A172 (cell line): ENCODE measurements around the gene NPIPB2. TPM values are rescaled to one million over a fixed set of nuclear protein-coding genes. Genes with fewer than 3 reads are reported as not detected.
"Not testable (repeated sequence)": the region's sequence is repeated elsewhere in the genome, so short reads cannot be mapped to it uniquely, and the experiment has no call there.

Source experiments
- DNase-seq: peaks from one replicate; pipeline ENCODE4 v3.0.0-alpha.2; 2015; ENCODE audit warnings: low spot score
- total RNA-seq: library from RNA; depleted of rRNA; stranded (reverse); fragments of >200 nt; shearing (Covaris generic); gene quantifications from 2 replicates; pipeline ENCODE4 v1.2.3, GENCODE V29; 2014

The NPIPB2 gene
- total RNA-seq, 1 experiment from 2014 or later = 5.1 TPM

DNA sequence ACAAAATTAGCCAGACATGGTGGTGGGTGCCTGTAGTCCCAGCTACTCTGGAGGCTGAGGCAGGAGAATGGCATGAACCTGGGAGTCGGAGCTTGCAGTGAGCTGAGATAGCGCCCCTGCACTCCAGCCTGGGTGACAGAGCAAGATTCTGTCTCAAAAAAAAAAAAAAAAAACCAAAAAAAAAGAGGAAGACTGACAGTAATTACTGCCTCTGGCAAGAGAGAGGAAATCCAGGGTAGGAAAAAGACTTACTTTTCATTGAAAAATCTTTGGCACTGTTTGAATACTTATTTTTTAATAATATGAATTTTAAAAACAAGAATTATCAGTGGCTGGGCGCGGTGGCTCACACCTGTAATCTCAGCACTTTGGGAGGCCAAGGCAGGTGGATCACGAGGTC is 20.6 kb upstream of the NPIPB2 start:
- DNase-seq = not testable (repeated sequence)

DNA sequence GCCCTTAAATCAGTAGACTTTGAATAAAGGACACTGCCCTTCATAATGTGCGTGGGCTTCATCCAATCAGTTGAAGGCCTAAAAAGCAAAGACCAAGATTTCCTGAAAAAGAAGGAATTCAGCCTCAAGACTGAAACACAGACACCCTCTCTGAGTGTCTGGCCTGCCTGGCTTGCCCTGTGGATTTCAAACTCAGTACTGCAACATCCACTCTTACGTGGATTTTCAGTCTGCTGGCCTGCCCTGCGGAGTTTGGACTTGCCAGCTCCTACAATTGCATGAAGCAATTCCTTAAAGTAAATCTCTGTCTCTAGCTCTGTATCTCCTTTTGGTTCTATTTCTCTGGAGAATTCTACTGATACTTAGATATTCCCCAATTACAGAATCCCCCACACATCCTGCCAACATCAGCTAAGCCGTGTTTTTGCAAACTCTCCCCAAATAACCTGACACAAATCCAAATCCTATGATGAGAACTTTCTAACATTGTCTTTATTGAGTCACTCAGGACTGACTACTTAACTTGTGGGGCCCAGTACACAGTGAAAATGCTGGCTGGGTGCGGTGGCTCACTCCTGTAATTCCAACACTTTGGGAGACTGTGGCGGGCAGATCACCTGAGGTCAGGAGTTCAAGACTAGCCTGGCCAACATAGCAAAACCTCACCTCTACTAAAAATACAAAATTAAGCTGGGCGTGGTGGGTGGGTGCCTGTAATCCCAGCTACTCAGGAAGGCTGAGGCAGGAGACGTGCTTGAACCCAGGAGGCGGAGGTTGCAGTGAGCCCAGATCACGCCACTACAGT is 15.9 kb upstream of the NPIPB2 start:
- DNase-seq = no peak

DNA sequence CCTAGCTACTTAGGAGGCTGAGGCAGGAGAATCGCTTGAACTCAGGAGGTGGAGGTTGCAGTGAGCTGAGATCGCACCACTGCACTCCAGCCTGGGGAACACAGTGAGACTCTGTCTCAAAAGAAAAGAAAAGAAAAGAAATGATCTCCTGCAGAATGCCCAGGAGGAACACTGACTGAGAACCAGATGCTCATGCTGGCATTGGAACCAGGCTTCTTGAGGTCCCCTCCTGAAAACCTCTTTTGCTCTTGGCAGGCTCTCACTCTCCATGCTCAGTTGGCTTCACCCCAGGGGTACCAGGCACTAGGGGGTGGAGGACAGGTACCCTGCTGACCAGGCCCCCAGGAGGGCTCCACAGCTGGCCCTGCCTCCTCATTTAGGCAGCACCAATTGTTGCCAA is 14.7 kb upstream of the NPIPB2 start:
- DNase-seq = no peak

DNA sequence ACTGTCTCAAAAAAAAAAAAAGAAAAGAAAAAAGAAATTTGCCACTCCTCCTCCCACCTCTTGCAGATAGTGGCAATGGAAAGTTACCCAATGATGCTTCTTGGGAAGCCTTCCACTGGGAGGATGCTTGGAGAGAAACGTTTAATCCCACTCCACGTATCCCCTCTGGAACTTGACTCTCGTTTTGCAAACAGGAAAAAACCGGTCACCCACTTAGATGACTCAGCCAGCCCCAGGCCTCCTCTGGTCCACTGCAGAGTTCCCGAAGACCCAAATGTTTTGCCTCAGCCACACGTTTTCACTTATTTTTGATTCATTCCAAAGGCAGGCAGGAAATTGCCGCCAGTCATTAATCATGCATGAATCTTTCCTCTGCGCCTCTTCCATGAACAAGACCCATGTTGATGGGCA is 13.9 kb upstream of the NPIPB2 start:
- DNase-seq = peak; percentile 92

DNA sequence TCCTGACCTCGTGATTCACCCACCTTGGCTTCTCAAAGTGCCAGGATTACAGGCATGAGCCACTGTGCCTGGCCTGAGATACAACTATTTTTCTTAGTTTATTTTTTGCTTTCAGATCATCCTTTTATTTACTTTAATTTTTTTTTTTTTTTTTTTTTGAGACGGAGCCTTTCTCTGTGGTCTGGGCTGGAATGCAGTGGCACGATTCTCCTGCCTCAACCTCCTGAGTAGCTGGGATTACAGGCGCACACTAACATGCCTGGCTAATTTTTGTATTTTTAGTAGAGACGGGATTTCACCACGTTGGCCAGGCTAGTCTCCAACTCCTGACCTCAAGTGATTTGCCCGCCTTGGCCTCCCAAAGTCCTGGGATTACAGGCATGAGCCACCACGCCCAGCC is 11.7 kb upstream of the NPIPB2 start:
- DNase-seq = not testable (repeated sequence)

DNA sequence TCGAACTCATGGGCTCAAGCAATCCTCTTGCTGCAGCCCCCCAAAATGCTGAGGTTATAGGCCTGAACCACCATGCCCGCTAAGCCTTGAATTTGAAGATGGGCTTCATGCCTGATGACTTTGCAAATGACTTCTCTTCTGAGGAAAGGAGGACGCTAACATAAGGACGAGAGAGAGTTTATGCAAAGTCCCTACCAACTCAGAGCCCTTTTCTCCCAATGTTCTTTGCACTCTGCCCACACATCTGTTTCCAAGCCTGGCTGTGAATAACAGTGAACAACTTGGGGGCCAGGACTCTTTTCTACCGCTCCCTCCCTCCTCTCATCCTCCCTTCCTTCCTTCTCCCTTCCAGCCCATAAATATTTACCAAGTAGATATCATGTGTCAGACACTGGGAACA is 8.5 kb upstream of the NPIPB2 start:
- DNase-seq = no peak

DNA sequence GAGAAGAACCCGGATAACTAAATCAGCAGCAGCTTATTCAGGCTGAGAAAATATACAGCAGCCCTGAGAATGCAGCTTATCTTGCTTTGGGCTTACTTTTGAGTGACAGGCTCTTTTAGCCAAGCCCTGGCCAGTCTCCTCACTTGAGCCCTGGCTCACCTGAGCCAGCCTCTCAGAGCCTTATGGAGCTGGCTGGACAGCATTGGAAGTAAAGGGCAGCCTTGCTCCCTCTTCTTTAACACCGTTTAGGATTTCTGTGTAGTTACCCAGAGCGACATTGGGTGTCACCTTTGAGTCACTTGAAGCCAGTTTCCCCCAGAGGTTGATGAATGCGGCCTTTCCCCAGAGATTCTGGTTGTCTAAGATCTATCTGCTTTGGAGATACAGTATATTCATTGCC is 7.7 kb upstream of the NPIPB2 start:
- DNase-seq = peak; percentile 57

DNA sequence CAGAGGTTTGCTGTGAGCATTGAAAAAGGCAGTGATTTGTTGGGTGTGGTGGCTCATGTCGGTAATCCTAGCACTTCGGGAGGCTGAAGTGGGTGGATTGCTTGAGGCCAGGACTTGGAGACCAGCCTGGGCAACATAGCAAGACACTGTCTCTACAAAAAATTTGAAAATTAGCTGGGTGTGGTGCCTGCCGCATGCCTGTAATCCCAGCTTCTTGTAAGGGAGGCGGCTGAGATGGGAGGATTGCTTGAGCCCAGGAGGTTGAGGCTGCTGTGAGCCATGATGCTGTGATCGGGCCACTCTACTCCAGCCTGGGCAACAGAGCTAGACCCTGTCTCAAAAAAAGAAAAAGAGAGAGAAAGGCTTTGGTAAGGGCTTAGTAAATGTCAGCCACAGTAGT is 7.0 kb upstream of the NPIPB2 start:
- no peak for DNase-seq

DNA sequence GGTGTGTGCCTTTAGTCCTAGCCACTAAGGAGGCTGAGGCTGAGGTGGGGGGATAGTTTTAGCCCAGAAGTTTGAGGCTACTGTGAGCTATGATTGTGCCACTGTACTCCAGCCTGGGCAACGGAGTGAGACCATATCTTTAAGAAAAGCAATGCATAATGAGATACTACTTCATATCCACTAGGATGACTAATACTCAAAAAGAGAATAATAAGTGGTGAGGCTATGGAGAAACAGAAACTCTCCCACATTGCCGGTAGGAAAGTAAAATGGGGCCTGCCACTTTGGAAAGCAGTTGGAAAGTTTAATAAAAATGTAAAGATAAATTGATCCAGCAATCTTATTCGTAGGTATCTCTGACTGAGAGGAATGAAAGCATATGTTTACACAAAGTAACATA is 4.6 kb upstream of the NPIPB2 start:
- no peak for DNase-seq

DNA sequence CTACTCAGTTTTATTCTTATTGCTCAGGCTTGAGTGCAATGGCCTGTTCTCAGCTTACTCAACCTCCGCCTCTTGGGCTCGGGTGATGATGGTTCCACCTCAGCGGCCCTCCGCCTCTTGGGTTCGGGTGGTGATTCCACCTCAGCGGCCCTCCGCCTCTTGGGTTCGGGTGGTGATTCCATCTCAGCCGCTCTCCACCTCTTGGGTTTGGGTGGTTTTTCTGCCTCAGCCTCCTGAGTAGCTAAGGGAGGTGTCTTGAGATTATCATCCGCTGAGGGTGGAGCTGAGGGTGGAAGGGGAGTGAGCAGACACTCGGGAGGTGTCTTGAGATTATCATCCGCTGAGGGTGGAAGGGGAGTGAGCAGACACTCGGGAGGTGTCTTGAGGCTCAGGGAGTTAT is 14.5 kb downstream of the NPIPB2 start:
- not testable (repeated sequence) for DNase-seq

DNA sequence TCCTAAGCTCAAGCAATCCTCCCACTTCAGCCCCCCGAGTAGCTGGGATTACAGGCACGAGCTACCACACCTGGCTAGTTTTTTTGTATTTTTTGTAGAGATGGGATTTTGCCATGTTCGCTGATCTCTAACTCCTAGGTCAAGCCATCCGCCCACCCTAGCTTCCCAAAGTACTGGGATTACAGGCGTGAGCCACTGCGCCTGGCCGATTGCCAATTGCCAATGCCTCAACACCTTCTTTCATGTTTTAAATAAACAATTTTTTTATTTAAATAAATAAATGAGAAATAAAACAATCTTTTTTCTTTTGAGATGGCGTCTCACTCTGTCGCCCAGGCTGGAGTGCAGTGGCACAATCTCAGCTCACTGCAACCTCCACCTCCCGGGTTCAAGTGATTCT is 17.8 kb downstream of the NPIPB2 start:
- DNase-seq = not testable (repeated sequence)

DNA sequence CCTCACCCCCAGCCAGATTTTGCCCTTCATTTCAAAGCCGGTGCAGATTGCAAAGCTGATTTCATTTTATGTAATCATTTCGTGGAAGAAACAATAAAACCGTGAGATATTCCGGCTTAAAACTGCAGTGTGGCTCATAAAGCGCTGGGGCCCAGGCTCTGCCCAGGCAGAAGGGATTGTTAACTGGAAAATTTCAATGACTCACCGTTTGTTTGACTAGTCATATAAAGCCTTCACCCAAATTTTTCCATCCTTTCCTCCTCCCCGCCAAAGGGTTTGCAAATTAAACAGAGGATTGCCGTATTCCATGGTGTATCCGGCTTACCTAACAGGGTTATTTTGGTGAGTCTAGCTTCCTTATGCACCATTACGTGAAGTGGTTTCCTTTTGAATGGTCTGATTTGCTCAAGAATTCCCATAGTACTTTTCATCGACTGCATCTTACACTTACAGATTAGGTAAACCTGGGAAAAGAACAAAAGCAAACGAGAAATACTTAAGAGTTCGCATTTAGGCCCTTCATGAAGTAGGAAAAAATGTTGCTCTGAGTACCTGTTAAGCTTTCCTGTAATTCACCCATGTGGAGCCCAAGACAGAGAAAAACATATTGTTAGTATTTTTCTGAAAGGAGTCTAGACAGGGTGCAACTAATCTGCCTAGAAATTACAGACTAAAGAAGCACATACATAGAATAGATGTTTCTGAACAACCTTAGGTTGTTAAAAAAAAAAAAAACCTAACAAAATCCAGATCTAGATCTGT is 25.1 kb downstream of the NPIPB2 start:
- peak; percentile 82 for DNase-seq

DNA sequence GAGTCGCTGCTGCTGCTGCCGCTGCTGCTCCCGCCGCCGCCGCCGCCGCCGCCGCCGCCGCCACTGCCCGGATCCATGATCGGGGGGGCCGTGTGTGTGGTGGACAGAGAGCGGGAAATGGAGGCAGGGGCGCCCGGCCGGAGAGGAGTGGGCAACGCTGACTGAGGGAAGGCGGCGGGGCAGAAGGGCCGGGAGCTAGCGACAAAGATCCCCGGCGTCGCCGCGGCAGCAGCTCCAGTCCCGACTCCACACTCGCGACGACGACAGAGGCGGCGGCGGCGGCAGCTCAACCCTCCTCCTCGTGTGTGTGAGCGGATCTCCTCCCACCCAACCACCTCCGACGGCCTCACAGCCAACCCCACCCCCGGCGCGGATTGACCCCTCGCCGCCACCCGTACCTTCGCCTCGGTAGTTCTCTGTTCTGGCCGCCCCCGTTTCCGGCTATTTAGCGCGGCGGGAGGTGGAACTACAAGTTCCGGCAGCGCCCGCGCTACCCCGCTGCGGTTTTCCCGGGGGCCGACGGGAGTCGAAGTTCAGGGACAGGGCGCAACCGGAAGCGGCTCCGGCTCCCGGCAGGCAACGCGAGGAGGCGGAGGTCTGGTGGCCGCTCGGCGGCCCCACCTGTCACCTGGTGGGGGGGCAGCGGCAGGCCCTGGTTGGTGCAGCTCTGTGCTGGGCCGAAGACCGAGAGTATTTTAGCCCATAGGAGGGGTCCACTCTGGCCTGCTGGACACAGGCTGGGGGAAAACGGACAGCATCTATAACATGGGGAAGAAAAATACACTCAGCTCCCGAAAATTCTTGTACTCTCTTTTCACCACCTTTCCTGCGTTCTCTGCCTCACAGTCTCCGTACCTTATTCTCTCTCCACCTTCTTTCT is 26.0 kb downstream of the NPIPB2 start, which contains the start of gene GSPT1:
Gene GSPT1, minus strand, starts transcription at position 313 of the 880 bp plus-strand sequence. Its CDS starts 236 bp downstream, at position 77.
- peak; percentile 96 for DNase-seq

DNA sequence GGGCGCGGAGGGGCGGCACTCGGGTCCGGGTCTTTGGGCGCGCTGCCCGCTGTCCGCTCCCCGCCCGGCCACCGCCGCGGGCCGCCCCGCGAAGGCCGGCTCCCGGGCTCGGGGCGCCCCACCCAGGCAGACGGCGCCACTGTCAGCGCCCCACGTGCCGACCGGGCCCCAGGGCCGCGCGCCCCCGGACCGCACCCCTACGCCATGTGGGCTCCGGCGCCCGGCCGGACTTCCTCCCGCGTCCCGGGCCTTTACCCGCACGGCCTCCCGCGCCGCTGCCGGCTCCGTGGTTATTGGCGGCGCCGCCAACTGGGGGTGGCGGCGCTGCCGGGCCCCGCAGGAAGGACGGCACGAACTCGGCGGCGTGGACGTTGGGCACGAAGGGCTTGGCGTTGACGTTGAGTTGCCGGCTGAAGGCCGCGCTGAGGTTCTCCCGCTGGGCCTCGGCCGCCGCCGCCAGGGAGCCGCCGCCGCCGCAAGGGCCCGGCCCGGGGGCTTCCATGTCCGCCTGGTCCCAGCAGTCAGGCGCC is 26.7 kb downstream of the NPIPB2 start:
- no peak for DNase-seq

DNA sequence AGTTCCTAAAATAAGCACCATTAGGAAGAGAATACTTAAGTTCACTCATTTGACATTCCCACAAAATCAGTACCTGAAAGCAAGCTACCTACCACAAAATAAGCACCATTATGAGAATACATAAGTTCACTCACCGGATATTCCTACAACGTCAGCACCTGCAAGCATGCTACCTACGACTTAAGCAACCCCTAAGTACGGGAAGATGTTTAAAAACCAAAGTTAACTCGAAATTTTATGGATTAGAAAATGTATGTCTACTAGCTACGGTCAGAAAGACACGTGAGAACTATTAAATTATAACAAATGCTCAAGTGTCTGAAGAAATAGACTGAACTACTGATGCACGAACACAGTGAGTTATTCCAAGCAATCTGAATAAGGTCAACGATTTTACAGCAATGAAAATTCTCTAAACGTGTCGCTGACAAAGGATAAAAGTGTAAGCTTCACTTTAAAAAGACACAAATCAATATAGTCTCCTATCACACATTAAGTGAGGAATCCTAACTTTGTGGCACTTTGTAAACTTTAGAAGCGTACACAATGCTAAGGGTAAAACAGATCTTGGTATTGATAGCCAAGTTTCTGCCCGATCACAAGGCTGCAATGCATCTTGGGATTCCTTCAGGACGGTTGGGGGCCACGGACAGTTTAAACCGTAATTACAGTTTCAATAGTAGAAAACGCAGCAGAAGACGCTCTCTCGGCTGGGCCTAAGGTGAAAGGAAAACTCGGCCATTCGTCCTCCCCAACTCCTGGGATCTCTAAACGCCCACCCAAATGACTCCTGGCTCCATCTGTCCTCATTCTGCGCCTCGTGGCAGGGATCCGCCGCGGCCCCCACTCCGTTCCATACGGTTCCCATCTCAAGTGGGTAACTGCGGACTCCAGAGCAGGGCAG is 27.4 kb downstream of the NPIPB2 start:
- no peak for DNase-seq

DNA sequence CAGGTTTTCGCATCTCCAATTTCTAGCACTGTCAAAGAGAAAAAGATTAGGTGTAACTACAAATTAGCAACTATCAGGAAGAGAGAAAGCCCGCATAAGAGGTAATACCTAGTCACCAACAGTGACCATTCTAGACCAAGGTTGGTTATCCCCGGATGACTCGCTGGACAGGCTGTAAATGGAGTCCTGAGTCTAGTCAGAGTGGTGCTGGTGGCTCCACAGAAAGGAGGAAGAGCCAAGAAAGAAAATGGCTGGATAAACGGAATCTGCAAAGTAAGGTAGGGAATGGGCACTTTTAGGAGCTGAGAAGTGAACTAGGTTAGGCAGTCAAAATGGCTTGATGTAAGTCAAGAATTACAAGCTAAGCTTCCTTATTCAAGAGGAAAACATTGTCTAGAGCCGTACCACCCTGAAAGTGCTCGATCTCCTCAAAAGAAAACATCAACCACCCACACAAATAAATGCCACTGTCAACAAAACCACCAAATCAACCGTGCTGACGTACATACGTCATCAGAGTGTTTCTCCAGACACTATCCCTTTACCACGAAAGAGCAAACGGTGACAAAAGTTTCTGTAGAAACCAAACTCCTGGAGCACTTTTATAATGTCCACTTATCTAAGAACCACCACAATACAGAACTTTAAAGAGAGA is 28.3 kb downstream of the NPIPB2 start:
- peak; percentile 54 for DNase-seq

DNA sequence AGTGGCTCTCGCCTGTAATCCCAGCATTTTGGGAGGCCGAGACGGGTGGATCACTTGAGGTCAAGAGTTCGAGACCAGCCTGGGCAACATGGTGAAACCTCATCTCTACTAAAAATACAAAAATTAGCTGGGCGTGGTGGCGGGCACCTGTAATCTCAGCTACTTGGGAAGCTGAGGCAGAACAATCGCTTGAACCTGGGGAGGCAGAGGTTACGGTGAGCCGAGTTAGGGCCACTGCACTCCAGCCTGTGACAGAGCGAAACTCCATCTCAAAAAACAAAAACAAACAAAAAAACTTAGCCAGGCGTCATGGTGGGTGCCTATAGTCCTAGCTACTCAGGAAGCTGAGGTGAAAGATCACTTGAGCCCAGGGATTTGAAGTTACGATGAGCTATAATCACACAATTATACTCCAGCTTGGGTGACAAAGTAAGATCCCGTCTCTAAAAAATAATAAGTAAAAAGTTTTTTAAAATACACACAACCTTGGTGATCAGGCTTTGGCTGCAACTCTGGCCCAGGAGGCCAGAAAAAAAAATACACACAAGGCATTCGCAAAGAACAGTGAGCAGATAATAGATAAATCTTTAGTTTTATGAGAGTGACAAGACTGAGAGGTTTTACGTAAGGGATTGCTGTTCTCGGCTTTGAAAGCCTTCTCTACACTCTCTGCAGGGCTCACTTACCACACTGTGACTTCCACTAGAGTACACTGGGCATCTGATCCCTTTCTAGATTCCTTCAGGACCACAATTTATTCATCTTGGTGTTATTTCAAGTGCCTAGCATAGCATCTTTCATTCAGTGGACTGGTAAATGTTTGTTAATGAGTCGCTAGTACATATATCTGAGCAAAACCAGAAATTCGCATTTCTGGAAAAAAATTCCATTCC is 31.9 kb downstream of the NPIPB2 start:
- DNase-seq = no peak

DNA sequence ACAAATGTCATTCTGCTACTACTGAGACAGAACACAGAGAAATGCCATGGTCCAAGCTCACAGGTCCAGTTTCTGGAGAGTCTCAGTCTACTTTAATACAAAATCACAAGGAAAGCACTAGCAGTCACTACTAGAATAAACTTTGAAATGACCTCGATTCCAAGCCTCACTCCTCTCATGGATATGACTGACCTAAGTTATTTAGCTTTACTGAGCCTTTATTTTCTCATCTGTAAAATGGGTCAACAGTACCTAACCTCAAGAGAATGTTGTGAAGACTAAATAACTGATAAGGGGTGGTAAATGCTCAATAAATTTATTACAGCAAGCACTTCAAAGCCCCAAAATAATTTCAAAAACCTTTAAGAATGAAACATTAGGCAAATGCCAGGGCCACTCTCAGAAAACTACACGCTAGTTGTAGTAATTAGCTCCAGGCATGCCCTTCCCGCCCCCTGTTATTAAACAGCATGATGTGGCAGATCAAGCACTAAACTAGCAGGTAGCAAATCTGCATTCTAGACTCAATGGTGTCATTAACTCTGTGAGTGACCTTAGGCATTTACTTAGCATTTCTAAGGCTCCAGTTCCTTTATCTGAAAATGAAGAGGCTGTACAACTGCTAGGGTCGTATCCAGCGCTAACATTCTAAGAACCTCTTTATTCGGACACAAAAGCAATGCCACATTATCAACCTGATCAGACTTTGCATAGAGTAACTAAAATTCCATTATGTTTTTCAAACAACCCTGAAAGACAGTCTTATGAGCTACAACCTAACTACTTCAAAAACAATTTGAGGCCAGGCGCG is 34.5 kb downstream of the NPIPB2 start:
- no peak for DNase-seq
